ENCODE data around the gene LRMDA. TPM values are rescaled to one million over a fixed set of nuclear protein-coding genes. Genes with fewer than 3 reads are reported as not detected.

Gene LRMDA
- total and polyA plus RNA-seq, 2 of the 4 experiments (the other 2 are of a cell fraction): 0.07 TPM; not detected in 1

DNA sequence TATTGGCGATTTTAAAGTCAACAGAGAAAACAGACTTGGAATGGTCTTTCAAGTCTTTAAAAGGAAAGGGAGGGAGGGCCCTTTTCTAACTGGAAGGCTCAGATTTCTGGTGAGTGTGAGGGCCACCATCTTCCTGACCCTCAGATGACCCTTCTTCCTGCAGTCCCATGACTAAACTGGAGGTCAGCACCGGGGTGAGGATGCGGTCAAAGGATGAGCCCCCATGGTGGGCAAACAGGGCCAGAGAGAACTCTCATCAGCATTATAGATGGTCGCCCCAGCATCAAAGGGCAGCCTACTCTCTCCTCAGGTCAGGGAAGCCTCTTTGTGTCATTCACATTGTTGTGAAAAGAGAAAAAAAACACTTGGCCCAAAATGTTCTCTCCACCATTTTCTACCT lies 219.2 kb downstream of the LRMDA start:
- Histone ChIP-seq H3K36me3 (ENCODE audit: control insufficient read depth, insufficient read depth, low read length) (no peaks in the 10 kb centered on the region), H4K8ac (ENCODE audit: low read depth in 2 of 2, low read length in 2 of 2) (no peak overlapping the region), H3K27ac (ENCODE audit: insufficient read depth, low read length) (no peak overlapping the region), H3K9me3 (ENCODE audit: control insufficient read depth, insufficient read depth, low read length) (no peaks in the 10 kb centered on the region), H4K91ac (ENCODE audit: insufficient read depth, low read depth, low read length) (no peak overlapping the region), H3K4me2 (ENCODE audit: low read depth, low read length) (no peak overlapping the region), H2BK20ac (ENCODE audit: low read depth, low read length) (no peak overlapping the region), H3K4me3 (ENCODE audit: insufficient read depth, low read depth, low read length) (no peak overlapping the region), H4K20me1 (ENCODE audit: insufficient read depth, low read length) (no peaks in the 10 kb centered on the region), H2BK120ac (ENCODE audit: low read depth, low read length) (no peak overlapping the region), H3K9me1 (ENCODE audit: insufficient read depth, low read length) (no peaks in the 10 kb centered on the region), H2AK9ac (replicated peaks; ENCODE audit: low read depth, low read length, poor library complexity) (no peak overlapping the region), H3K23ac (ENCODE audit: low read depth, low read length) (no peak overlapping the region), H3K9ac (ENCODE audit: low read depth, low read length) (no peak overlapping the region), H3K27me3 (ENCODE audit: control insufficient read depth, insufficient read depth, low read length) (peaks cover 2% of the 10 kb centered on the region; the same call in 1 of the 2 replicates), H3K4me1 (ENCODE audit: control insufficient read depth, insufficient read depth, low read length) (no peaks in the 10 kb centered on the region), H2AK5ac (ENCODE audit: low read depth, low read length) (no peak overlapping the region), H3K79me1 (ENCODE audit: low read depth in 1 of 2, low read length in 2 of 2) (no peaks in the 10 kb centered on the region), H3K4ac (ENCODE audit: low read depth, low read length) (no peak overlapping the region), H3K18ac (ENCODE audit: low read depth, low read length) (no peak overlapping the region), H3K14ac (replicated peaks; ENCODE audit: low read depth, low read length) (no peak overlapping the region), H4K5ac (ENCODE audit: low read depth, low read length) (no peak overlapping the region), H2BK15ac (ENCODE audit: low read depth, low read length) (no peak overlapping the region), H2AFZ (replicated peaks; ENCODE audit: low read length, poor library complexity) (no peak overlapping the region), H3K56ac (ENCODE audit: extremely low read depth, insufficient read depth, low read length) (no peak overlapping the region), H2BK5ac (ENCODE audit: low read depth, low read length, poor library complexity, severe bottlenecking) (no peak overlapping the region)
- WGBS, 2 experiments (ENCODE audit: extremely low coverage in 2 of 2, insufficient read length in 1 of 2): no CpG with 5 or more reads among the region's 4 CpGs
- ChIA-PET CTCF (no interaction called here), POLR2A (ENCODE audit: unreplicated experiment) (no interaction called here)
- in situ Hi-C loops (cut with MboI; ENCODE audit: low sequenced_read_pairs) (no loop called here), intact Hi-C loops (cut with micrococcal nuclease) (loop anchor here (1.0 kb wide), 1 partner anchor 249 kb away; the partner anchor contains the start of gene ZNF503), dilution Hi-C loops (cut with HindIII; ENCODE audit: low sequenced_read_pairs, unreplicated experiment) (no loop called here)
- ATAC-seq (ENCODE audit: low read depth) (no peak), DNase-seq (no peak)
- TF ChIP-seq MAFK (IDR thresholded peaks at IDR 0.05; ENCODE audit: low read depth, low read length) (no peak), RCOR1 (IDR thresholded peaks at IDR 0.05; ENCODE audit: insufficient replicate concordance, low read length) (no peak), SMC3 (IDR thresholded peaks at IDR 0.05; ENCODE audit: low read depth, low read length) (no peak), NFE2L2 (IDR thresholded peaks at IDR 0.05; ENCODE audit: low read depth, low read length) (no peak), POLR2A (IDR thresholded peaks at IDR 0.05; ENCODE audit: low read depth, low read length) (no peak), BHLHE40 (IDR thresholded peaks at IDR 0.05; ENCODE audit: low read depth, low read length) (no peak), CHD1 (IDR thresholded peaks at IDR 0.05; ENCODE audit: low read depth, low read length) (no peak), CEBPB (IDR thresholded peaks at IDR 0.05; ENCODE audit: low read depth, low read length) (no peak), FOS (IDR thresholded peaks at IDR 0.05; ENCODE audit: low read depth, low read length) (no peak), RFX5 (IDR thresholded peaks at IDR 0.05; ENCODE audit: low read depth, low read length) (no peak)
- TF ChIP-seq, protein P1, sequence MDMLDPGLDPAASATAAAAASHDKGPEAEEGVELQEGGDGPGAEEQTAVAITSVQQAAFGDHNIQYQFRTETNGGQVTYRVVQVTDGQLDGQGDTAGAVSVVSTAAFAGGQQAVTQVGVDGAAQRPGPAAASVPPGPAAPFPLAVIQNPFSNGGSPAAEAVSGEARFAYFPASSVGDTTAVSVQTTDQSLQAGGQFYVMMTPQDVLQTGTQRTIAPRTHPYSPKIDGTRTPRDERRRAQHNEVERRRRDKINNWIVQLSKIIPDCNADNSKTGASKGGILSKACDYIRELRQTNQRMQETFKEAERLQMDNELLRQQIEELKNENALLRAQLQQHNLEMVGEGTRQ (IDR thresholded peaks at IDR 0.05; ENCODE audit: low read depth, low read length): no peak
- TF ChIP-seq, protein P2, sequence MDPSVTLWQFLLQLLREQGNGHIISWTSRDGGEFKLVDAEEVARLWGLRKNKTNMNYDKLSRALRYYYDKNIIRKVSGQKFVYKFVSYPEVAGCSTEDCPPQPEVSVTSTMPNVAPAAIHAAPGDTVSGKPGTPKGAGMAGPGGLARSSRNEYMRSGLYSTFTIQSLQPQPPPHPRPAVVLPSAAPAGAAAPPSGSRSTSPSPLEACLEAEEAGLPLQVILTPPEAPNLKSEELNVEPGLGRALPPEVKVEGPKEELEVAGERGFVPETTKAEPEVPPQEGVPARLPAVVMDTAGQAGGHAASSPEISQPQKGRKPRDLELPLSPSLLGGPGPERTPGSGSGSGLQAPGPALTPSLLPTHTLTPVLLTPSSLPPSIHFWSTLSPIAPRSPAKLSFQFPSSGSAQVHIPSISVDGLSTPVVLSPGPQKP (IDR thresholded peaks at IDR 0.05; ENCODE audit: borderline replicate concordance, low read depth, low read length): no peak
- no TSS peak for BruUV-seq (replicated peaks)

Measured in IMR-90 (cell line).